HepG2 (cell line): Measurements from ENCODE around the gene PATE4. TPM values are rescaled to one million over a fixed set of nuclear protein-coding genes. Genes with fewer than 3 reads are reported as not detected.

ENCODE experiments used
- ARNTL ChIP-seq: sonication (generic); formaldehyde crosslinking; IDR thresholded peaks from 2 replicates; pipeline ENCODE4 v1.4.0; 2020; ENCODE audit warnings: mild to moderate bottlenecking, missing genetic modification reagents
- ATF1 ChIP-seq: IDR thresholded peaks from 2 replicates; pipeline ENCODE4 v1.6.1; 2016; ENCODE audit warnings: mild to moderate bottlenecking, control low read depth
- GATA4 ChIP-seq: sonication (generic); IDR thresholded peaks from 2 replicates; pipeline ENCODE4 v1.6.1; 2016; ENCODE audit warnings: antibody characterized with exemption, low read depth, borderline replicate concordance
- LCORL ChIP-seq, 2 experiments: fragments of 450-650 bp in 1 of 2; sonication (generic) in 1 of 2; formaldehyde crosslinking in 1 of 2; IDR thresholded peaks; 2 replicates each; pipeline versions ENCODE4 v1.5.0 to v1.6.1; 2017 to 2020; ENCODE audit warnings: antibody characterized with exemption in 1 of 2, missing genetic modification reagents in 1 of 2
- NCOA5 ChIP-seq: sonication (generic); formaldehyde crosslinking; IDR thresholded peaks from 2 replicates; pipeline ENCODE4 v1.4.0; 2020; ENCODE audit warnings: missing genetic modification reagents
- PHF5A ChIP-seq: IDR thresholded peaks from one replicate; pipeline ENCODE4 v1.6.1; 2018; ENCODE audit warnings: low read depth, missing genetic modification reagents; ENCODE audit not compliant: unreplicated experiment
- SATB2 ChIP-seq: sonication (generic); formaldehyde crosslinking; IDR thresholded peaks from 2 replicates; pipeline ENCODE4 v1.5.0; 2020; ENCODE audit warnings: missing genetic modification reagents
- SMAD3 ChIP-seq: sonication (generic); formaldehyde crosslinking; IDR thresholded peaks from 2 replicates; pipeline ENCODE4 v1.4.0; 2020; ENCODE audit warnings: missing genetic modification reagents
- TBX2 ChIP-seq: sonication (generic); formaldehyde crosslinking; IDR thresholded peaks from 2 replicates; pipeline ENCODE4 v1.5.0; 2020; ENCODE audit warnings: missing genetic modification reagents, mild to moderate bottlenecking, borderline replicate concordance
- ZFX ChIP-seq: sonication (generic); formaldehyde crosslinking; IDR thresholded peaks from 2 replicates; pipeline ENCODE4 v1.4.0; 2020; ENCODE audit warnings: mild to moderate bottlenecking, low read depth, missing genetic modification reagents, moderate library complexity
- ZNF318 ChIP-seq: sonication (generic); formaldehyde crosslinking; IDR thresholded peaks from 2 replicates; pipeline ENCODE4 v1.4.0; 2020; ENCODE audit warnings: mild to moderate bottlenecking, missing genetic modification reagents
- ZNF331 ChIP-seq: sonication (generic); formaldehyde crosslinking; IDR thresholded peaks from 2 replicates; pipeline ENCODE4 v1.4.0; 2020; ENCODE audit warnings: missing genetic modification reagents
- ZNF614 ChIP-seq: IDR thresholded peaks from 2 replicates; pipeline ENCODE4 v1.6.1; 2018; ENCODE audit warnings: missing biosample characterization, missing genetic modification reagents, inconsistent platforms, borderline replicate concordance
- ZNF691 ChIP-seq: sonication (generic); formaldehyde crosslinking; IDR thresholded peaks from 2 replicates; pipeline ENCODE4 v1.4.0; 2020; ENCODE audit warnings: missing genetic modification reagents, low read depth, mild to moderate bottlenecking, borderline replicate concordance
- ZNF7 ChIP-seq: IDR thresholded peaks from 2 replicates; pipeline ENCODE4 v1.6.1; 2016; ENCODE audit warnings: missing biosample characterization, missing genetic modification reagents
- polyA plus RNA-seq, 8 experiments: library from polyadenylated mRNA; depleted of rRNA in 3 of 8; stranded (reverse) in 7 of 8; unstranded in 1 of 8; fragments of >200 nt; fragmentation: Illumina TruSeq in 4 of 8; extraction: Trizol in 4 of 8; gene quantifications; 2 replicates each; pipeline versions ENCODE4 v1.2.1 to v1.2.3, GENCODE V29; 2011 to 2016; ENCODE audit warnings: low read depth in 4 of 8, missing spikeins in 1 of 8, mixed read lengths in 1 of 8; ENCODE audit not compliant: insufficient read depth in 1 of 8
- total RNA-seq, 5 experiments: library from RNA; depleted of rRNA; stranded (reverse); fragments of >200 nt; fragmentation: Illumina TruSeq; extraction: Trizol; gene quantifications; 2 replicates each; pipeline ENCODE4 v1.2.3, GENCODE V29; 2016; ENCODE audit warnings: low read depth in 1 of 5
- TF ChIP-seq, protein P1 (sequence below): sonication (generic); formaldehyde crosslinking; conservative IDR thresholded peaks from 2 replicates; pipeline ENCODE4 v1.5.0; 2020; ENCODE audit warnings: missing genetic modification reagents

Gene PATE4
- total and polyA plus RNA-seq, 2 of the 13 experiments (the other 11 are each of a cell fraction or from before 2014, with no cell fraction given): not detected

- TF ChIP-seq ZNF7: no peak
- no peak for TF ChIP-seq ATF1
- TF ChIP-seq ZNF691: no peak
- no peak for TF ChIP-seq PHF5A (CRISPR knock-in tag)
- no peak; the same call in 1 of the 2 replicates for TF ChIP-seq ARNTL
- no peak; the same call in 1 of the 2 replicates for TF ChIP-seq ZNF318 (CRISPR knock-in tag)
- no peak; the same call in 1 of the 2 replicates for TF ChIP-seq NCOA5 (CRISPR knock-in tag)
- TF ChIP-seq GATA4: no peak
- TF ChIP-seq, protein P1, sequence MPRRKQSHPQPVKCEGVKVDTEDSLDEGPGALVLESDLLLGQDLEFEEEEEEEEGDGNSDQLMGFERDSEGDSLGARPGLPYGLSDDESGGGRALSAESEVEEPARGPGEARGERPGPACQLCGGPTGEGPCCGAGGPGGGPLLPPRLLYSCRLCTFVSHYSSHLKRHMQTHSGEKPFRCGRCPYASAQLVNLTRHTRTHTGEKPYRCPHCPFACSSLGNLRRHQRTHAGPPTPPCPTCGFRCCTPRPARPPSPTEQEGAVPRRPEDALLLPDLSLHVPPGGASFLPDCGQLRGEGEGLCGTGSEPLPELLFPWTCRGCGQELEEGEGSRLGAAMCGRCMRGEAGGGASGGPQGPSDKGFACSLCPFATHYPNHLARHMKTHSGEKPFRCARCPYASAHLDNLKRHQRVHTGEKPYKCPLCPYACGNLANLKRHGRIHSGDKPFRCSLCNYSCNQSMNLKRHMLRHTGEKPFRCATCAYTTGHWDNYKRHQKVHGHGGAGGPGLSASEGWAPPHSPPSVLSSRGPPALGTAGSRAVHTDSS (CRISPR knock-in tag): no peak
- peak; percentile 92 for TF ChIP-seq ZFX
- peak; percentile 30; the same call in 1 of the 2 replicates for TF ChIP-seq ZNF331
- TF ChIP-seq SMAD3: no peak
- peak; percentile 56; the same call in 1 of the 2 replicates for TF ChIP-seq TBX2 (CRISPR knock-in tag)
- TF ChIP-seq ZNF614 (CRISPR knock-in tag): 0 out of 2 replicates have a peak, but pooled peaks have one; percentile 24
- TF ChIP-seq LCORL (IDR thresholded peaks at IDR 0.05): no peak
- TF ChIP-seq LCORL (CRISPR knock-in tag; IDR thresholded peaks at IDR 0.05): peak; percentile 61
- TF ChIP-seq SATB2 (CRISPR knock-in tag): no peak
Observed at GRCh38 chr11:125887373-125888324, 54.5 kb downstream of the PATE4 start, which contains the start of gene HYLS1 (continued).
